ENCODE data around the gene SULT1A2. TPM values are rescaled to one million over a fixed set of nuclear protein-coding genes. Genes with fewer than 3 reads are reported as not detected.

Gene SULT1A2
- total and polyA plus RNA-seq, 2 of the 4 experiments (the other 2 are of a cell fraction): 0.09 TPM; not detected in 1

- WGBS, 2 experiments (ENCODE audit: extremely low coverage in 2 of 2, insufficient read length in 1 of 2): no CpG with 5 or more reads among the region's 2 CpGs
- CTCF ChIA-PET: interaction anchor here (0.6 kb wide), 1 partner anchor 1535 kb away, joined by 3 read pairs; the partner anchor contains the start of gene TBX6
- dilution Hi-C loops (cut with HindIII; ENCODE audit: low sequenced_read_pairs, unreplicated experiment): no loop called here
Measured at GRCh38 chr16:28556914-28557320, 39.9 kb downstream of the SULT1A2 start.

More at GRCh38 chr16:28556914-28557320, 39.9 kb downstream of the SULT1A2 start:
- H2BK5ac ChIP-seq (ENCODE audit: low read depth, low read length, poor library complexity, severe bottlenecking): no peak overlapping the region
- H3K4me1 ChIP-seq (ENCODE audit: control insufficient read depth, insufficient read depth, low read length): peaks cover 10% of the 10 kb centered on the region
- no peak overlapping the region for H4K8ac ChIP-seq (ENCODE audit: low read depth in 2 of 2, low read length in 2 of 2)
- no peak overlapping the region for H2BK20ac ChIP-seq (ENCODE audit: low read depth, low read length)
- no peak overlapping the region for H4K91ac ChIP-seq (ENCODE audit: insufficient read depth, low read depth, low read length)
- intact Hi-C loops (cut with micrococcal nuclease): no loop called here
- ATAC-seq (ENCODE audit: low read depth): no peak
- no peak overlapping the region for H3K56ac ChIP-seq (ENCODE audit: extremely low read depth, insufficient read depth, low read length)
- peaks cover 8% of the 10 kb centered on the region for H3K9me1 ChIP-seq (ENCODE audit: insufficient read depth, low read length)
- no peak overlapping the region for H3K18ac ChIP-seq (ENCODE audit: low read depth, low read length)
- H3K79me1 ChIP-seq (ENCODE audit: low read depth in 1 of 2, low read length in 2 of 2): peaks cover 15 to 25% of the 10 kb centered on the region in 2 experiments
- H4K5ac ChIP-seq (ENCODE audit: low read depth, low read length): no peak overlapping the region
- H3K27ac ChIP-seq (ENCODE audit: insufficient read depth, low read length): no peak overlapping the region
- no peak overlapping the region for H3K4me2 ChIP-seq (ENCODE audit: low read depth, low read length)
- no peak for DNase-seq
- H4K20me1 ChIP-seq (ENCODE audit: insufficient read depth, low read length): peaks cover 3% of the 10 kb centered on the region; the same call in 1 of the 2 replicates
- H3K14ac ChIP-seq (replicated peaks; ENCODE audit: low read depth, low read length): no peak overlapping the region
- H3K4ac ChIP-seq (ENCODE audit: low read depth, low read length): no peak overlapping the region
- peaks cover 2% of the 10 kb centered on the region; the same call in 1 of the 2 replicates for H3K36me3 ChIP-seq (ENCODE audit: control insufficient read depth, insufficient read depth, low read length)
- no peak overlapping the region for H3K4me3 ChIP-seq (ENCODE audit: insufficient read depth, low read depth, low read length)
- H2BK15ac ChIP-seq (ENCODE audit: low read depth, low read length): no peak overlapping the region
- H2AK5ac ChIP-seq (ENCODE audit: low read depth, low read length): no peak overlapping the region
- H2AFZ ChIP-seq (replicated peaks; ENCODE audit: low read length, poor library complexity): no peak overlapping the region
- no peak overlapping the region for H3K23ac ChIP-seq (ENCODE audit: low read depth, low read length)
- no peak overlapping the region for H3K9ac ChIP-seq (ENCODE audit: low read depth, low read length)
- no peak overlapping the region for H2AK9ac ChIP-seq (replicated peaks; ENCODE audit: low read depth, low read length, poor library complexity)
- H3K9me3 ChIP-seq (ENCODE audit: control insufficient read depth, insufficient read depth, low read length): no peaks in the 10 kb centered on the region
- in situ Hi-C loops (cut with MboI; ENCODE audit: low sequenced_read_pairs): no loop called here
- TF ChIP-seq USF2 (IDR thresholded peaks at IDR 0.05; ENCODE audit: low read depth, low read length): no peak
- TF ChIP-seq, protein P1, sequence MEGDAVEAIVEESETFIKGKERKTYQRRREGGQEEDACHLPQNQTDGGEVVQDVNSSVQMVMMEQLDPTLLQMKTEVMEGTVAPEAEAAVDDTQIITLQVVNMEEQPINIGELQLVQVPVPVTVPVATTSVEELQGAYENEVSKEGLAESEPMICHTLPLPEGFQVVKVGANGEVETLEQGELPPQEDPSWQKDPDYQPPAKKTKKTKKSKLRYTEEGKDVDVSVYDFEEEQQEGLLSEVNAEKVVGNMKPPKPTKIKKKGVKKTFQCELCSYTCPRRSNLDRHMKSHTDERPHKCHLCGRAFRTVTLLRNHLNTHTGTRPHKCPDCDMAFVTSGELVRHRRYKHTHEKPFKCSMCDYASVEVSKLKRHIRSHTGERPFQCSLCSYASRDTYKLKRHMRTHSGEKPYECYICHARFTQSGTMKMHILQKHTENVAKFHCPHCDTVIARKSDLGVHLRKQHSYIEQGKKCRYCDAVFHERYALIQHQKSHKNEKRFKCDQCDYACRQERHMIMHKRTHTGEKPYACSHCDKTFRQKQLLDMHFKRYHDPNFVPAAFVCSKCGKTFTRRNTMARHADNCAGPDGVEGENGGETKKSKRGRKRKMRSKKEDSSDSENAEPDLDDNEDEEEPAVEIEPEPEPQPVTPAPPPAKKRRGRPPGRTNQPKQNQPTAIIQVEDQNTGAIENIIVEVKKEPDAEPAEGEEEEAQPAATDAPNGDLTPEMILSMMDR (conservative IDR thresholded peaks at IDR 0.05; ENCODE audit: low read depth, low read length): no peak
- TF ChIP-seq FOS (IDR thresholded peaks at IDR 0.05; ENCODE audit: low read depth, low read length): no peak
- TF ChIP-seq MAZ (IDR thresholded peaks at IDR 0.05; ENCODE audit: borderline replicate concordance, low read depth, low read length): no peak
- no peak for TF ChIP-seq RCOR1 (IDR thresholded peaks at IDR 0.05; ENCODE audit: insufficient replicate concordance, low read length)
- no peak for TF ChIP-seq RAD21 (IDR thresholded peaks at IDR 0.05; ENCODE audit: low read length)
- POLR2A ChIA-PET (ENCODE audit: unreplicated experiment): no interaction called here
- H3K27me3 ChIP-seq (ENCODE audit: control insufficient read depth, insufficient read depth, low read length): no peaks in the 10 kb centered on the region
- BruUV-seq (replicated peaks): no TSS peak
- no peak overlapping the region for H2BK120ac ChIP-seq (ENCODE audit: low read depth, low read length)

Measured in IMR-90 (cell line).